GM21528 (cell line): ENCODE results near the gene KIAA0513.
A peak's percentile ranks its signal among the peaks of the same experiment; 100 is the strongest.
"Not testable (repeated sequence)": the region's sequence is repeated elsewhere in the genome, so short reads cannot be mapped to it uniquely, and the experiment has no call there.

Experiments
- ATAC-seq: cut with Tn5 transposase; IDR thresholded peaks from one replicate; pipeline ENCODE4 v1.9.1; 2021; ENCODE audit warnings: mild to moderate bottlenecking, moderate library complexity; ENCODE audit not compliant: unreplicated experiment, low FRiP score

KIAA0513 gene

DNA sequence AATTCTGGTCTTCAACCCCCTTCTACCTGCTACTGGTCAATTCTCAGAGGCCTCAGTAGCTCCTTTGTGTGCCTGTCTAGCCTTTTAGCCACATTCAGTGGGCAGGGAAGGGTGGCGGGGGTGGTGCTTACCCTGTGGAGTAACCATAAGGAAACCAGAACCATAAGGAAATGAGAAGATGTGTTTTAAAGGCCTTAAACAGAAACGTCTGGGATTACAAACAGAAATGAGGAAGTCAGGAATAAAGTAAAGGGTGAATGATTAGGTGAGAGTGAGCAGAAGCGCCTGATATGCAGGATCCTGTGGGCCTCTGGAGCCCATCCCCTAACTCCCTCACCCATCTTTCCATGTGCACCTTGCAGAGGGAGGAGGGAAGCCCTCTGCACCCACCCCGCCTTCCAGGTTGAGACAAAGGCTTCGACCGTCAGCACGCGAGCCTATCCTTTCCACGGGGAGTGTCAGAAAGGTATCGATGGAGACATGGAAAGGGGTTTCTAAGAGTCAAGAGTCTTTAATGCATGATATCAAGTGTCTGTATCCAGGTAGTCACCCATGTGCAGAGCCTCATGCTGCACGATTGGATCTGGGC is 20.4 kb downstream of the KIAA0513 start:
- ATAC-seq = no peak

- ATAC-seq = no peak
Measured at GRCh38 chr16:85048921-85049562, 21.4 kb downstream of the KIAA0513 start.

DNA sequence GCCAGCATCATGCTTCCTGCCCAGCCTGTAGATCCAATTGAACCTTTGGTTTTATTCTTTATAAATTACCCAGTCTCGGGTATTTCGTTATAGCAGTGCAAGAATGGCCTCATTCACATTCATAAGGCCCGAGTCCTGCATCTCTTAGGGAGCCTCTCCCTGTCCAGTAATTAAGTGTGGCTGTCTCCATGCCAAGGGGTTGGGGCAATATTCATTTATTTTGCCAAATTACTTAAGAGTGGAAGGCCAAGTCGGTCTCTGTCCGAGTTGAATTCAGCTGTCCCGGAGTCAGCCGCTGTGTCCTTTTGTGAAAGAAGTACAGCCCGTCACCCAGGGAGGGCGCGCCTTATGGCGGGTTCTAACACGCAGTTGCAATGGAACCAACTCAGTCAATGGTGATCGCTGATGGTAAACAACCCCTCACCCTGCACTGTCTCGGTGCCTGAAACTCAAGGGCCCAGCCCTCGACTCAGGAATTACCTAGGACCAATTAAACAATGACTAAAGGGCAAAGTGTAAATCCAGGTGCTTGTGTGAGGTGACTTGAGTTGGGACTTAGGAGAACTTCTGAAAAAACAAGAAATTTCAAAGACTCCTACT is 22.2 kb downstream of the KIAA0513 start:
- no peak for ATAC-seq

DNA sequence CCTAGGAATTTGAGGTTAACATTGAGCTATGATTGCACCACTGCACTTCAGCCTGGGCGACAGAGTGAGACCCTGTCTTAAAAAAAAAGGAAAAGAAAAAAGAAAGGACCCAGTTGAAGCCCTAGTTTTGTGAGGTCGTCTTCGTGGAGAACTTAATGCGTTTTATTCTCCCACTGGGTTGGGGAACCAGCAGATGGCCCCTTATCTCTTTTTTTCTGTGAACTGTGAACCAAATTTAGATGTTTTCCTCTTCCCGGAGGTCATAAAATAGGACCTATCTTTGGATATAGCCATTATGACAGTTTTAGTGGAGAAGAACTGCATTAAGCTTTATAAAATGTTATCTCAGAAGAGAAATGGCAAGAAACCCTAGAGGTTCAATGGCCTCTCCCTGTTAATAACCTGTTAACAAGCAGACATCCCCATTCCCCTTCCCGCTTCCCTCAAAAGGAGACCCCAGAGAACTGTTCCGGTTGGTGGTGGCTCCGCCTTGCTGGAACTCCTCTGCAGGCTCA is 23.5 kb downstream of the KIAA0513 start:
- no peak for ATAC-seq

DNA sequence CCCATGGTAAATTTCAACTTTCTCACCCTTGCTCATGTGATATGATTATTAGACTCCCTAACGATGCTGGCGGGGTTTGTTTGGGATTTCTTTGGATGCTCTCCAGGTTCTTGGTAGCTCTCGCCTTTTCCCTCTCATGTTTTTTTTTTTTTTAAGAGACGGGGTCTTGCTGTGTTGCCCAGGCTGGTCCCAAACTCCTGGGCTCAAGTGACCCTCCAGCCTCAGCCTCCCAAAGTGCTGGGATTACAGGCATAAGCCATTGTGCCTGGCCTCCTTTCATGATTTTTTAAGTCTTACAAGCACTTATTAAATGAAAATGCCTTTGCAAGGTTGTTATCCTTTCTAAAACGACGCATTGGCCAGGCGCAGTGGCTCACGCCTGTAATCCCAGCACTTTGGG is 24.1 kb downstream of the KIAA0513 start:
- no peak for ATAC-seq

- ATAC-seq = no peak
Measured at GRCh38 chr16:85052536-85052935, 24.9 kb downstream of the KIAA0513 start.

GRCh38 chr16:85054321-85054720 is 26.7 kb downstream of the KIAA0513 start:
- ATAC-seq = not testable (repeated sequence)

DNA sequence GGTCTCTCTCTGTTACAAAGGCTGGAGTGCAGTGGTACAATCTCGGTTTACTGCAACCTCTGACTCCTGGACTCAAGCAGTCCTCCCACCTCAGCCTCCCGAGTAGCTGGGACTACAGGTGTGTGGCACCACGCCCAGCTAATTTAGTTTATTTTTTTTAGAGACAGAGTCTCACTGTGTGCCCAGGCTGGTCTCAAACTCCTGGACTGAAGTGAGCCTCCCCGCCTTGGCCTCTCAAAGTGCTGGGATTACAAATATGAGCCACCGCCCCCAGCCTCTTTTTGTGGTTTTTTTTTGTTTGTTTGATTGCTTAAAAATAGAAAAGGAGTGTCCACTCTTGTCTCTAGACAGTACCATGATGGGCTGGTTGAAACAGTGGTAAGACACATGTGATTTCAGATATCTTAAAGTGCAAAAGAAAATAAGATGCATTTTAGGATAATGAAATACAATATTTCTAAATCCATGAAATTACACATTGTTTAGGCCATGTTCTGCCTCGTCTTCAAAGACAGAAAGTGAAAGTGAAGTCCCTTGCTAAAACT is 27.4 kb downstream of the KIAA0513 start:
- no peak for ATAC-seq

DNA sequence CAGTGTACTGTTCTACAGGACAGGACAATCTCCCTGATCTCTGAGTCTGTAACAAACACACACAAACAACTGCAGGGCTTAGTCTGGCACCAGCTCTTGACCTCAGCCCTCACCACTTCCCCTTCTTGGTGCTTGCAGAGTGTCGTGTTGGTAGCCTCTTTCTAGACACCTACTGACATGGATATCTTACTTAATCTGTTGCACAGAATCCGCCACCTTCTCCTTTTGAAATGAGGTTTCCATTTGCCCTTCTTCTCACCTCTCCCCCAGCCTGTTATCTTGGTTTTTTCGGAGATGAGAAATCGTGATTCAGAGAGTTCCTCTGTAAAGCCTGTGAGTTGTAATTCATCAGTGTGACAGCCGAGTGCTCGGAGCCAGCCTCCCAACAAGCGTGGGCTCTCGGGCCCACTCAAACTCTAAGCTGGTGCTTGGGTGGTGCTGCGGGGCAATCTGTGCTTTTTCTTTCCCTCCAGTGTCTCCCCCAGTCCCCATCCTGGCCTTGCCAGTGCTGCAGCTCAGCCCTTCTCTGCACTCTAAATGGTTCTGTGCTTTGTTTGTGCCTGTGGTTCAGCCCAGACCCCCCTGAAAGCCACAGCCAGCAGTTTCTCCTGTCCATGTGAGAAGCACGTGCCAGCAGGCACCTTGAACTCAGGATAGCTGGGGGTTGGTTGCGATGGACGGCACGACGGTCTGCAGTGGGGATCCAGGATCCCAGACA is 28.1 kb downstream of the KIAA0513 start:
- peak; percentile 95 for ATAC-seq

GRCh38 chr16:85056211-85056748 is 28.7 kb downstream of the KIAA0513 start:
- no peak for ATAC-seq

DNA sequence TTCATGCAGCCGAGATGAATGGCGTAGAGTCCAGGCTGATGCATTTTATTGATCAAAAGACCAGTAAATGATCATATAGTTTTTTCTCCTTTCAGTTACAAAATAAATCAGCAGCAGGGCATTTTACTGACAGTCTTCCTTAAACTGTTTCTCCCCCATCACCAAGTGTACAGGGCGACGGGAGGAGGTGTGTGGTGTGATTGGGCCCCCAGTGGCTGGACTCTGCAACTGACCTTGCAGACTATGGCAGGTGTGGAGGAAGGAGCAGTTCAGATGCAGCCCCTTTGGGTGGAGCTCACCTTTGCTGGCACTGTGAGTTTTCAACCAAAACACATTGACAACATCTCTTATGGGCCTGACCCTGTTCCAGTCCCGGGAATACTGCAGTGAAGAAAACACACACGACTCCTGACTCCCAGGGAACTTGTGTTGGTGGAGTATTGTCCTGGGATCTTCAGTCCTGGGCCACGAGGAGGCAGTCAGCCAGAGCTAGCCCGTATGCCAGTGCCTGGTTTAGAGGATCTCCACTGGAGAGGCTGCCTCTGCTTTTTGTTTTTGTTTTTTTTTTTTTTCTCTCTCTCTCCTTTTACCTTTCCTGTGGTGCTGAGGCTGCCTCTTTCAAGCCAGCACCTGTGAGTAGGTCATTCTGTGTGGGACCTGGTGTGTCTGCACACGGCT is 29.8 kb downstream of the KIAA0513 start:
- ATAC-seq = no peak

GRCh38 chr16:85057948-85058347 is 30.4 kb downstream of the KIAA0513 start:
- ATAC-seq = no peak

DNA sequence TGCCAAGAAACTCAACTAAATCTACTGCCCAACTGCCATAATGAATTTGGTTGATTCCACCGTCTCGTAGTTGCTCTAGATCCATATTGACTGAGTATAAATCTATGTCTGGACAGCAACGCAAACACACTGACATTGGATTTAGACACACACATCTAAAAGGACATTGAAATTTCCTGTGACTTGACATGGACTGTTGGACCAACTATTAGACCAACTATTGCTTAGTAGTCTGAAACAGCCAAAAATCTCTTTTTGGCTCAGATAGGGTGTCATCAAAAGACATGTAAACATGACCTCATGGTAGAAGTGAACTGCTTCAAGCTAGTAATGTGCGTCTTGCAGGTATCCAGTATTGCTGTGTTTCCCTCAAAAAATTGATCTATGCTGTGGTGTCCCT is 31.3 kb downstream of the KIAA0513 start:
- ATAC-seq = no peak

GRCh38 chr16:85061566-85061965 is 34.0 kb downstream of the KIAA0513 start:
- ATAC-seq = no peak

GRCh38 chr16:85062323-85062722 is 34.7 kb downstream of the KIAA0513 start:
- ATAC-seq = no peak

DNA sequence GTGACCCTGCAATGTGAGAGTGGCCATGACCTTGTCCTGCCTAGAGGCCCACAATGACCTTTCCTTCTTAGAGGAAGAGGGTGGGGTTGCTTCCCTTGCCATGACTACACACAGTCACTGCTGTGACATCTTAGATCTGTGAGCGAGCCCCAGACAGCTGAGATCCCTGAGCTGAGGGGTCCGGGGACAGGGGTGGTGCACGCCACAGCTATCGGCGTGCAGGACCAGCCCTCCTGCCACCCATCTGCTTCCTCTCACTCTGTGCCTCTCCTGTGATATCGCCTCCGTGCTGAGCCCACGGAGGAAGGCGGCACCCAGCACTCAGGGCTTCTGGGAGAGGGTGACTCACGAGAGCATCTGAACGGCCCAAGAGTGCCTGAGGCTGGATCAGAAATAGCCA is 35.2 kb downstream of the KIAA0513 start:
- ATAC-seq = no peak

DNA sequence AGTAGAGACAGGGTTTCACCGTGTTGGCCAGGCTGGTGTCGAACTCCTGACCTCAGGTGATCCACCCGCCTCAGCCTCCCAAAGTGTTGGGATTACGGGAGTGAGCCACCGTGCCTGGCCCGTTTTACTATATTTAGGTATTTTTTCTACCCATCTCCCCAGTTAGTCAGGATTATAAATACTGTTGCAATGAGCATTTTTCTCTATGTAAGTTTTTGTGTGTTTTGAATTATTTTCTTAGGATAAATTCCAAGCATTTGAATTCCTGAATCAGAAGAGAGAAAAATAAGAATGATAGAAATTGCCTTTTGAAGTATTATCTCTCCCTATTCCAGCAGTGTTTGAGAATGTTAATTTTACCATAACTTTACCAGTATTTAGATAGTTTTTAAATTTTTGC is 36.6 kb downstream of the KIAA0513 start:
- ATAC-seq = no peak

DNA sequence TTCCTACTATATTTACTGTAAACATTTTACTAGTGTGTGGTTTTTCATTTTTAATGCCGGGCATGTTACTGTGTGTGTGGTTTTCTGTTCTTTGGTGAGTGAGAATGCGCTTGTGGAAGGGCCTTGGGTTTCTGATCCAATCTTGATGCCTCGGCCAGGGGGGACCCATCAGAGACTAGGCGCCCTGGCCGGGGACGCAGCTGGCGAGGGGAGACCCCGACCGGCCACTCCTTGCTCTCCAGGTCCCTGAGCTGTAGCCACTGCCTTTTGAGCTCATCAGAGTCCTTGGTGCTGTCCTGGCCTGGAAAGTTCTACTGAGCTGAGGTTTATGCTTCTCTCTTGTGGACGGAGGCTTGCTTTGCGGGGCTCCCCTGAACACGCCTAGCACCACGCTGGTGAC is 37.5 kb downstream of the KIAA0513 start:
- no peak for ATAC-seq

DNA sequence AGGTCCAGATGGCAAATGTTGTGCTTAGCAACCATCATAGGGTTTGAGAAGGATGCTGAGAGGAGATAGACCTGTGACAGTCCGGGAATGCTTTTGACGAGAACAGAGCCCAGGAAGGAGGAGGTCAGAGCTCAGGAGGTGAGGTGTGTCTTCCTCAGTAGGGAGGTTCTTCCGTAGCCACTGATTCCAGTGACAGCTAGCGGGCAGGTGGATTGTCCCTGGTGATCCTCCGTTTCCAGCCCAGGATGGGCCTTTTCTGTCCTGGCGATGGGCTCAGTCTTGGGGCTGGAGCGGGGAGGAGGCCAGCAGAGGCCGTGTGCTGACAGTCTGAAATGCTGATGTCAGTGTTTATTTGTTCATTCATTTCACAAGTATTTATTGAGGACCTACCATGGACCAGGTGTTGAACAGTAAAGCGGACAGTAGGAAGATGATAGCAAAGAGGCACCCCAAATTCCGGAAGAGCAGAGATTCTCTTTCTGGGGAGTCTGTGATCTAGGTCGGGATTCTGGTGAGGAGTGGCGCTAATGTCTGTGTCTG is 38.8 kb downstream of the KIAA0513 start:
- no peak for ATAC-seq

GRCh38 chr16:85067024-85067423 is 39.4 kb downstream of the KIAA0513 start:
- ATAC-seq = no peak
